CD14-positive monocyte (primary cell): ENCODE data around the gene NKAIN4. TPM values are rescaled to one million over a fixed set of nuclear protein-coding genes. Genes with fewer than 3 reads are reported as not detected.

Source experiments
- DNase-seq, 3 donors: peaks; one replicate each; pipeline ENCODE4 v3.0.0-alpha.2; 2011 to 2022
- H2AFZ ChIP-seq: 2 replicates; pipeline ENCODE4 v1.6.0; 2012; ENCODE audit warnings: mild to moderate bottlenecking, low read depth, low read length, inconsistent platforms; ENCODE audit not compliant: insufficient read depth, poor library complexity, severe bottlenecking
- H3K27ac ChIP-seq, 2 donors: 1 replicate in 1 of 2; 2 replicates in 1 of 2; pipeline ENCODE4 v1.5.1; 2012 to 2013; ENCODE audit warnings: low read length in 2 of 2, control low read depth in 1 of 2, inconsistent platforms in 1 of 2, low read depth in 1 of 2, mild to moderate bottlenecking in 1 of 2
- H3K27me3 ChIP-seq, 2 donors: one replicate each; pipeline versions ENCODE4 v1.6.0 to v1.6.1; 2011 to 2013; ENCODE audit warnings: low read length in 2 of 2; ENCODE audit not compliant: control insufficient read depth in 2 of 2, insufficient read depth in 2 of 2
- H3K36me3 ChIP-seq, 2 donors: replicated peaks in 1 of 2; 1 replicate in 1 of 2; 2 replicates in 1 of 2; pipeline versions ENCODE4 v1.5.1 to v1.6.1; 2012 to 2013; ENCODE audit warnings: low read length in 2 of 2, control low read depth in 1 of 2, inconsistent platforms in 1 of 2, mild to moderate bottlenecking in 1 of 2; ENCODE audit not compliant: insufficient read depth in 2 of 2, control insufficient read depth in 1 of 2
- H3K4me1 ChIP-seq, 2 donors: 1 replicate in 1 of 2; 2 replicates in 1 of 2; pipeline versions ENCODE4 v1.5.1 to v1.6.1; 2012 to 2013; ENCODE audit warnings: low read length in 2 of 2, control low read depth in 1 of 2, inconsistent platforms in 1 of 2, mild to moderate bottlenecking in 1 of 2, moderate library complexity in 1 of 2; ENCODE audit not compliant: insufficient read depth in 2 of 2, control insufficient read depth in 1 of 2
- H3K4me2 ChIP-seq: replicated peaks from 2 replicates; pipeline ENCODE3; 2012; ENCODE audit warnings: low read length, moderate library complexity, mild to moderate bottlenecking; ENCODE audit not compliant: poor library complexity, severe bottlenecking; ENCODE audit errors: extremely low read depth
- H3K4me3 ChIP-seq, 3 experiments: fragments of 200-600 bp in 1 of 3; sonication (generic) in 1 of 3; replicated peaks in 1 of 3; 1 replicate in 2 of 3; 2 replicates in 1 of 3; pipeline ENCODE4 v1.5.1; 2011 to 2013; ENCODE audit warnings: low read length in 3 of 3, mild to moderate bottlenecking in 3 of 3, control low read depth in 2 of 3, low read depth in 2 of 3, inconsistent platforms in 1 of 3, moderate library complexity in 1 of 3
- H3K79me2 ChIP-seq: 2 replicates; pipeline ENCODE4 v1.6.0; 2012; ENCODE audit warnings: mild to moderate bottlenecking, control low read depth, inconsistent platforms, low read length, moderate library complexity; ENCODE audit not compliant: insufficient read depth
- H3K9ac ChIP-seq: 2 replicates; pipeline ENCODE4 v1.6.0; 2017; ENCODE audit warnings: low read length, mild to moderate bottlenecking; ENCODE audit not compliant: insufficient read depth, poor library complexity, severe bottlenecking
- H3K9me3 ChIP-seq, 2 donors: replicated peaks in 1 of 2; 1 replicate in 1 of 2; 2 replicates in 1 of 2; pipeline versions ENCODE4 v1.5.1 to v1.6.1; 2012 to 2013; ENCODE audit warnings: low read length in 2 of 2, control low read depth in 1 of 2; ENCODE audit not compliant: control insufficient read depth in 1 of 2, insufficient read depth in 1 of 2
- H4K20me1 ChIP-seq: 2 replicates; pipeline ENCODE4 v1.6.0; 2012; ENCODE audit warnings: mild to moderate bottlenecking, low read length, control low read depth, moderate library complexity; ENCODE audit not compliant: insufficient read depth
- H3K27ac Mint-ChIP-seq, 7 donors: one replicate each; pipeline ENCODE4 v1.8.0; 2020; ENCODE audit warnings: mild to moderate bottlenecking in 7 of 7, mixed read lengths in 7 of 7, moderate library complexity in 6 of 7, inconsistent platforms in 2 of 7
- H3K27me3 Mint-ChIP-seq, 3 donors: one replicate each; pipeline ENCODE4 v1.8.0; 2021 to 2022; ENCODE audit warnings: low read depth in 3 of 3, mild to moderate bottlenecking in 3 of 3, mixed read lengths in 3 of 3, moderate library complexity in 3 of 3, inconsistent platforms in 1 of 3
- H3K36me3 Mint-ChIP-seq, 2 donors: one replicate each; pipeline ENCODE4 v1.8.0; 2020; ENCODE audit warnings: mixed read lengths in 2 of 2, inconsistent platforms in 1 of 2, mild to moderate bottlenecking in 1 of 2
- H3K4me1 Mint-ChIP-seq: one replicate; pipeline ENCODE4 v1.8.0; 2020; ENCODE audit warnings: mild to moderate bottlenecking, mixed read lengths
- H3K4me3 Mint-ChIP-seq, 2 donors: one replicate each; pipeline ENCODE4 v1.8.0; 2020; ENCODE audit warnings: mild to moderate bottlenecking in 2 of 2, mixed read lengths in 2 of 2, moderate library complexity in 1 of 2
- H3K9me3 Mint-ChIP-seq, 7 donors: one replicate each; pipeline ENCODE4 v1.8.0; 2020 to 2022; ENCODE audit warnings: mixed read lengths in 7 of 7, mild to moderate bottlenecking in 6 of 7, moderate library complexity in 6 of 7, inconsistent platforms in 2 of 7
- CTCF ChIP-seq: fragments of 200-600 bp; IDR thresholded peaks from one replicate; pipeline ENCODE4 v1.8.0; 2022; ENCODE audit warnings: antibody characterized with exemption, mild to moderate bottlenecking
- WGBS: methylation state at CpG from one replicate; pipeline ENCODE4 v1.1.5; 2013; ENCODE audit warnings: missing lambda C conversion rate; ENCODE audit not compliant: insufficient coverage; 5-methylcytosine and 5-hydroxymethylcytosine counted together
- intact Hi-C, 2 donors: fragments of 100-400 bp; cut with micrococcal nuclease; formaldehyde crosslinking; loops; one replicate each; pipeline versions ENCODE4 v1.15.0 to v1.15.1; 2023
- polyA plus RNA-seq, 3 donors: library from polyadenylated mRNA; depleted of rRNA in 1 of 3; unstranded in 2 of 3; stranded (reverse) in 1 of 3; fragments of 300-500 nt in 2 of 3; fragments of >200 nt in 1 of 3; fragmentation: Illumina TruSeq in 2 of 3; gene quantifications; 1 replicate in 2 of 3; 2 replicates in 1 of 3; pipeline ENCODE4 v1.2.3, GENCODE V29; 2012 to 2021

NKAIN4 gene
- polyA plus RNA-seq, 3 donors = not detected

GRCh38 chr20:63210011-63210605 lies 44.2 kb downstream of the NKAIN4 start:
- Histone ChIP-seq H3K4me1 (peaks cover 6 to 8% of the 10 kb centered on the region in 2 donors), H3K36me3 (peaks cover 73 to 96% of the 10 kb centered on the region in 2 donors), H2AFZ (no peak overlapping the region), H3K27ac (no peak overlapping the region), H3K79me2 (peaks cover 95% of the 10 kb centered on the region), H3K4me3 (no peak overlapping the region), H3K27me3 (no peaks in the 10 kb centered on the region), H3K9me3 (no peaks in the 10 kb centered on the region), H4K20me1 (peaks cover 99% of the 10 kb centered on the region), H3K4me2 (no peak overlapping the region), H3K9ac (no peak overlapping the region)
- no peak overlapping the region for H3K27ac Mint-ChIP-seq
- peaks cover 15% of the 10 kb centered on the region for H3K4me1 Mint-ChIP-seq
- no peak for TF ChIP-seq CTCF
- no peaks in the 10 kb centered on the region for H3K9me3 Mint-ChIP-seq
- DNase-seq = no peak
- H3K36me3 Mint-ChIP-seq = peaks cover 71 to 93% of the 10 kb centered on the region in 2 donors
- peaks cover 0 to 2% (median 0%) of the 10 kb centered on the region in 3 donors for H3K27me3 Mint-ChIP-seq
- no peak overlapping the region for H3K4me3 Mint-ChIP-seq
- 96% methylated on average over 3 of the region's 11 CpGs for WGBS
- intact Hi-C loops = loop anchor here in 1 of 2 donors (10.0 kb wide), 1 partner anchor 275 kb away; the partner anchor contains the start of gene GID8

- Mint-ChIP-seq H3K27me3 (peaks cover 0 to 2% (median 0%) of the 10 kb centered on the region in 3 donors), H3K36me3 (peaks cover 73 to 99% of the 10 kb centered on the region in 2 donors), H3K4me1 (peaks cover 4% of the 10 kb centered on the region), H3K4me3 (no peak overlapping the region), H3K9me3 (no peaks in the 10 kb centered on the region), H3K27ac (peak overlapping the region in 1 of 7 donors; percentile 54)
- 94% methylated on average over 4 of the region's 6 CpGs for WGBS
- peaks cover 91% of the 10 kb centered on the region for H3K79me2 ChIP-seq
- H3K9ac ChIP-seq = no peak overlapping the region
- intact Hi-C loops = no loop called here
- H3K27me3 ChIP-seq = no peaks in the 10 kb centered on the region
- peaks cover 100% of the 10 kb centered on the region for H4K20me1 ChIP-seq
- no peak overlapping the region for H3K4me3 ChIP-seq
- H3K27ac ChIP-seq = no peak overlapping the region
- H3K9me3 ChIP-seq = no peaks in the 10 kb centered on the region
- no peak overlapping the region for H2AFZ ChIP-seq
- no peak overlapping the region for H3K4me2 ChIP-seq
- TF ChIP-seq CTCF = no peak
- H3K4me1 ChIP-seq = no peaks in the 10 kb centered on the region
- DNase-seq = no peak
- peaks cover 88 to 100% of the 10 kb centered on the region in 2 donors for H3K36me3 ChIP-seq
Observed at GRCh38 chr20:63208346-63208909, 45.8 kb downstream of the NKAIN4 start.
